Memory B cell (primary cell): ENCODE data around the gene BUB1.
A peak's percentile ranks its signal among the peaks of the same experiment; 100 is the strongest.
"Not testable (repeated sequence)": the region's sequence is repeated elsewhere in the genome, so short reads cannot be mapped to it uniquely, and the experiment has no call there.

Source experiments
- ATAC-seq: fragments of 150-1000 bp; cut with Tn5 transposase; 2 replicates; pipeline ENCODE4 v1.10.0; 2021; ENCODE audit warnings: low read depth, mild to moderate bottlenecking, moderate library complexity
- DNase-seq, 2 donors: peaks; one replicate each; pipeline ENCODE4 v3.0.0; 2022; ENCODE audit warnings: low spot score in 2 of 2
- H3K27ac Mint-ChIP-seq: one replicate; pipeline ENCODE4 v1.8.0; 2022; ENCODE audit warnings: mild to moderate bottlenecking, moderate library complexity, mixed read lengths
- H3K27me3 Mint-ChIP-seq: one replicate; pipeline ENCODE4 v1.8.0; 2022; ENCODE audit warnings: mixed read lengths
- H3K36me3 Mint-ChIP-seq: one replicate; pipeline ENCODE4 v1.8.0; 2022; ENCODE audit warnings: mild to moderate bottlenecking, mixed read lengths
- H3K4me1 Mint-ChIP-seq: one replicate; pipeline ENCODE4 v1.8.0; 2022; ENCODE audit warnings: mixed read lengths
- H3K4me3 Mint-ChIP-seq: one replicate; pipeline ENCODE4 v1.8.0; 2022; ENCODE audit warnings: mild to moderate bottlenecking, moderate library complexity, mixed read lengths
- H3K9me3 Mint-ChIP-seq: one replicate; pipeline ENCODE4 v1.8.0; 2022; ENCODE audit warnings: mixed read lengths

Gene BUB1

DNA sequence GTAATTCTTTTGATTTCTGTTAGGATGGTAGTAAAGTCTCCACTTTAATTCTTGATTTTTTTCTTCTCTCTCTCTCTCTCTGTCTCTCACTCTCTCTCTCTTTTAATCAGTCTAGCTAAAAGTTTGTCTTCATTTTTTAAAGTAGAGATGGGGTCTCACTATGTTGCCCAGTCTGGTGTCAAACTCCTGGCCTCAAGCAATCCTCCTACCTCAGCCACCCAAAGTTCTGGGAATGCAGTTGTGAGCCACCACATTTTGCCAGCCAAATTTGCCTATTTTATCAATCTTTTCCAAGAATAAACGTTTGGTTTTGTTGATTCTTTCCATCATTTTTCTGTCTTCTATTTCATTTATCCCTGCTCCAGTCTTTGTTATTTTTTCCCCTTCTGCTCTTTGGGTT lies 30.6 kb upstream of the BUB1 start:
- no peaks in the 10 kb centered on the region for H3K36me3 Mint-ChIP-seq
- H3K27me3 Mint-ChIP-seq, result peaks cover 14% of the 10 kb centered on the region

DNA sequence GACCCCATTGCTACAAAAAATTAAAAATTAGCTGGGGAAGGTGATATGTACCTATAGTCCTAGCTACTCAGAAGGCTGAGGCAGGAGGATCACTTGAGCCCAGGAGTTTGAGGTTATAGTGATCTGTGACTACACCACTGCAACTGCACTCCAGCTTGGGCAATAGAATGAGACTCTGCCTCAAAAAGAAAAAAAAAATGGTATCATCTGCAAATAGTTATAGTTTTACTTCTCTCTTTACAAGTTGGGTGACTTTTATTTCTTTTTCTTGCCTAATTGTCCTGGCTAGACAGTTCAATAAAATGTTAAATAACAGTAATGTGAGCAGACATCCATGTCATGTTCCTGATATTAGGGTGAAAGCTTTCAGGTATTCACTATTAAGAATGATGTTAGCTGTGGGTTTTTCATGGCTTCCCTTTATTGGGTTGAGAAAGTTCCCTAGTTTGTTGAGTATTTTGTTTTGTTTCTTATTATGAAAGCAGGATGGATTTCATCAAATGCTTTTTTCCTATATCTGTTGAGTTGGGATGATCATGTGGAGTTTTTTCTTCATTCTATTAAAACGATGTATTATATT lies 29.6 kb upstream of the BUB1 start:
- Mint-ChIP-seq H3K27me3 (peaks cover 9% of the 10 kb centered on the region), H3K27ac (no peak overlapping the region), H3K36me3 (no peaks in the 10 kb centered on the region), H3K9me3 (no peaks in the 10 kb centered on the region), H3K4me1 (no peaks in the 10 kb centered on the region), H3K4me3 (no peak overlapping the region)
- no peak for ATAC-seq
- DNase-seq, result no peak

More for the DNA sequence above, 30.6 kb upstream of the BUB1 start:
- Mint-ChIP-seq H3K4me1 (no peaks in the 10 kb centered on the region), H3K4me3 (no peak overlapping the region), H3K27ac (peak overlapping the region; percentile 1), H3K9me3 (peaks cover 1% of the 10 kb centered on the region)
- no peak for ATAC-seq
- no peak for DNase-seq

DNA sequence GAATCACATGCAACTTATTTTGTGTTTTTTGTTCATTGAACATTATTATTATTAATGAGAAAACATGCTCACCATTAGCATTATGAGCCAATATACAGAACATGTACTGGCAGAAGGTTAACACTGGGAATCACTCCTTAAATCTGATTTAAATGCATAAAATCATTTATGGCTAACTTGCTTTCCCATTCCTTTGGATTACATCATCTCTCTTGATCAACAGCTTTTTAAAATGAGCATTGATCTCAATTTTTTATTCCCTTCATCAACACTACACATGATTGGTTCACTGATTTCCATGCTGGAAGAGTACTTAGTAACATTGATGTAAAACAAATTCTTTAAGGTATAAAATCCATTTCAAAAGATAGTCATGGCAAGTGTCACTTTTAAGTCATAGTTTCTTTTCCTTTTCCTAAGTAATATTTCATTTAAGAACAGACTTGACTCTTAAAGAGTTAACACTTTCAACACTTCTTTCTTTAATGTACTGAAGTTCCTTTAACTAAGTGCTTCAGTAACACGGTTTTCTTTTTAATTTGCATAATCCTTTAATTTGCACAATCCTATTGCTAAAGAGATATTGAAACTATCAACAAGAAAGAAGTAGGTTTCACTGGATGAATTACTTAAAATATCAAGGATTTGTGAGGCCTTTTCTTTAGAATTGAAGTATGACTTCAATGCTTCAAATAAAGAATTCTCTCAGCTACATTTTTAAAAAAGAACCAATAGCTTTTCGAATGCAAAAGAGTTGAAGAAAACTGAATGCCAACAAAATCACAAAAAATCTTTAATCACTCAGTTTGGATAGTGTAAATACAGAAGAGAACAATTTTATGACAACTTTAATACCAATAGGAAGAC lies 24.9 kb upstream of the BUB1 start:
- Mint-ChIP-seq H3K4me3 (no peak overlapping the region), H3K4me1 (no peaks in the 10 kb centered on the region), H3K27me3 (peaks cover 3% of the 10 kb centered on the region), H3K36me3 (no peaks in the 10 kb centered on the region), H3K9me3 (no peaks in the 10 kb centered on the region), H3K27ac (no peak overlapping the region)
- ATAC-seq (no peak), DNase-seq (no peak)

DNA sequence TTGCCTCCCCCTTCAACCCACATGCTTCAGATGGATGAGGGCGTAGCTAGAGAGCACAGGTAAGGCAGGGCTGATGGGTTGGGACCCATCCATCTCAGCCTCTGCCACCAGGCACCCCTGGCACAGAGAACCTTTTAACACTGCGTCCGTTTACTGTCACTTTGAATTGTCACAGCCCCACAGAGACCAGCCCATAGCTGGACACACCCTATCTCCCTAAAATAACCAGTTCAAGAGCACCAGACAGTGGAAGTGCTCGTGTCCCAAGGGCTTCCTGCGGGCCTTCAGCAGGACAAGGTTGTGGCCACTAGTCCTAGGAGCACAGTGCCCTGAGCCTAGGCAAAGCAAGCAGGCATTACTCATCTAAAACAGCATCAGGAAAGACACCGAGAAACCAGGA lies 20.4 kb upstream of the BUB1 start:
- H3K4me1 Mint-ChIP-seq, DNase-seq, ATAC-seq, H3K36me3 Mint-ChIP-seq, H3K4me3 Mint-ChIP-seq, H3K27ac Mint-ChIP-seq, H3K9me3 Mint-ChIP-seq, H3K27me3 Mint-ChIP-seq: not testable (repeated sequence)

DNA sequence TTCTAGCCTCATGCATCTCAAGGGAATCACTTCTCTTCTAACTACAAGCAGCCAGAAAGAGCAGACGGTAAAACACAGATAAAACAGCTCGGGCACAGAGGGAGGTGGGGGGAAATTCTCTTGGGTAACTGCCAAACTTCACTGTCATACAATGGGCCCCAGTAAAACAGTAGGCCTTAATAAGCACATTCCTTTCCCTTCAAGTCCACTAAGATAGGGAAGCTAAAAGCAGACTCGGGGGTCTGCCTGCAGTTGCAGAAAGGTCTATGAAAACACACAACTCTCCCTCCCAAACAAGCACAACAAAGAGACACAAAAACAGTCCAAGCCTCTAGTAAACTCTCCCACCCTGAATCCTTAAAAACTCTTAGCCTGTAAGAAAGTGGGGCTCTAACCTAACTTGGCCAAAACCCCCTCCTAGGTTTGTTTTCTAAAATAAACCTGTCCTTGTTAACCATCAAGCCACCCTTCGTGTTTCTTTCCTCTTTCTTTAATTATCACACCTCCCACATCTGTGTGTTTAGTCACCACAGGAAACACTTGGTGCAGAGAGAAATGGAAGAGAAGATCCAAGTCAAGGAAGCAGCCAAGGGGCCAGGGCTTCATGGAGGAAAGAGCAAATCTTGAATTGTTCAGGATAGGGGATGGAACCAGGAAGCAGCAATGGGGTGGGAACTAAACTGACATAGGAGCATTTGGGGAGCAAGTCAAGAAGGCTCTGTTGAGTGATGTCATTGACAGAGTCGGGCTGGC lies 17.5 kb upstream of the BUB1 start:
- H3K27me3 Mint-ChIP-seq, result peaks cover 14% of the 10 kb centered on the region
- not testable (repeated sequence) for H3K9me3 Mint-ChIP-seq, H3K27ac Mint-ChIP-seq, ATAC-seq, H3K4me3 Mint-ChIP-seq, H3K4me1 Mint-ChIP-seq, H3K36me3 Mint-ChIP-seq, DNase-seq

DNA sequence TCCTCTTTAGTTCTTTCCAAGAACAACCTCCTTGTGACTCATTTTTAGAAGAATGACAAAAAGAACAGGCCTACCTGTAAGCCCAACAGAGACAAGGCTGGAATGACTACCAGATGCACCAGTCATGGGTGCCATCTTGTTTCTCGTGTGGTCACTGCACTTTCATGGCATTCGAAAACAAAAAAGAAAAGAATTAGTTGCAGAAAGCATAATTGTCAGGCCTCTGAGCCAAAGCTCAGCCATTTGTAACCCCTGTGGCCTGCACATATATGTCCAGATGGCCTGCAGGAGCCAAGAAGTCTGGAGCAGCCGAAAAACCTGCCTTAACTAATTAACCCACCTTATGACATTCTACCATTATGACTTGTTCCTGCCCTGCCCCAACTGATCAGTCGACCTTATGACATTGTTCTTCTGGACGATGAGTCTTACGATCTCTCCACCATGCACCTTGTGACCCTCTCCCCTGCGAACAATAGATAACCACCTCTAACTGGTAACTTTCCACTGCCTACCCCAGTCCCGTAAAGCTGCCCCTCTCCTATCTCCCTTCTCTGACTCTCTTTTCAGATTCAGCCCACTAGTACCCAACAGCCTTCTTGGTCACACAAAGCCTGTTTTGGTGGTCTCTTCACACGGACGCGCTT lies 13.9 kb upstream of the BUB1 start:
- ATAC-seq, result no peak
- H3K4me1 Mint-ChIP-seq, result peaks cover 2% of the 10 kb centered on the region
- no peak for DNase-seq
- peaks cover 5% of the 10 kb centered on the region for H3K9me3 Mint-ChIP-seq
- peaks cover 2% of the 10 kb centered on the region for H3K36me3 Mint-ChIP-seq
- H3K27me3 Mint-ChIP-seq, result peaks cover 16% of the 10 kb centered on the region
- H3K27ac Mint-ChIP-seq, result no peak overlapping the region
- H3K4me3 Mint-ChIP-seq, result no peak overlapping the region

DNA sequence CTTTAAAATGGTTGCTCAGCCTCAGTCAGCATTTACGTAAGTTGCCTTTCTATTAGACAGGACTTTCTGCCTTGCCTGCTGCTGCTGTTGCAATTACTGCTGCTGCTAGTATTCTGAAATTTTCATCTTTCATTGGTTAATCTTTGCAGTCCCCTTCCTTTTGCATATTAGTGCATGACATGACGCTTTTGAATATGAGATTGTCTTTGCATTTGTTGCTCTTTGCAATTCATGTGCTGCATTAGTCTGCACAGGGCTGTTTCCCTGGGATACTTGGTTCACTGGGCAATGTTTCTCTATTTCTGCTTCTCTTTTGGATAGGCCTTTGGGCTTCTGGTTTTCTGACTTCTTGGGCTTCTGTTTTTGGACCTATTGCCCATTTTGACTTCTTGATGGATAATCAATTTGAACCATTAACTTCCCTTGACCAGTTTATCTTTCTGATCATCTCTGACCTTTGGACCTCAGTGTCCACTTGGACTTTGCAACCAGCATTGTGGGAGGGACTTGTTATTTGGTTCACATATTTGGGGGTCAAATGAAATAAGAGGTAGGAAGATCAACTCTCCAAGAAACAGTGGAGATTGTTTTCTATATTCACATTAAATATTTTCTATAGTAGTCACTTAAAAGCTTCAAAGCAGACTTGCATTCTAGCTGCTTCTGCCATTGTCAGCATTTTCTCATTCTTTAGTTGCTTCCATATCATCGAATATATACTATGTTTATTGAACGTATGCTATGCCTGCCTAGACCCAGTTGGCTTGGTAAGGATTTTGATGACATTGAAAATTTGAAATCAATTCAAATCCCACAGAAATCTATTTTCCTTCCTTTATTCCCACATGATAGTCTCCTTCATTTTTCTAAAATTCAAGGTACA lies 12.5 kb upstream of the BUB1 start:
- DNase-seq (no peak), ATAC-seq (no peak)
- H3K4me1 Mint-ChIP-seq, result peaks cover 2% of the 10 kb centered on the region
- H3K27ac Mint-ChIP-seq, result no peak overlapping the region
- H3K4me3 Mint-ChIP-seq, result no peak overlapping the region
- peaks cover 17% of the 10 kb centered on the region for H3K27me3 Mint-ChIP-seq
- peaks cover 5% of the 10 kb centered on the region for H3K9me3 Mint-ChIP-seq
- H3K36me3 Mint-ChIP-seq, result peaks cover 2% of the 10 kb centered on the region

DNA sequence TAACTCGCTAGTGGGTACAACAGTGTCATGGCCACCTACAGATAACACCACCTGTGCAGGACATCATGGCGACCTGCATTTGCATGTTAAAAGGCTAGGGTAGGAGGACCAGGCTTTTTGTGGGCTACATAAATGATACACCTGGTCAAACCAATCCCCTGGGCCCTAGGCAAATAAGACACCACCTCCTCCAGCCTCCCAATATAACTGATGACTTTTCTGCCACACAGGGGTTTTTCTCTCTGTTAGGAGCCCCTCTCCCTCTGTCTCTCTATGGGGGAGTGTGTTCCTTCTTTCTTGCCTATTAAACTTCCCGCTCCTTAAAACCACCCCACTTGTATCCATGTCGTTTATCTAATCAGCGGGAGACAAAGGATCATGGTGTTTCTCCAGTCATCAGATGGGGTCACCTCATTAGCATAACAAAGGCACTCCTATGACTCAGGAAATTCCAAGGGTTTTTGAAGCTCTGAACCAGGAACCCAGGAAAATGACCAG lies 10.8 kb upstream of the BUB1 start:
- DNase-seq (no peak), ATAC-seq (no peak)
- Mint-ChIP-seq H3K9me3 (peaks cover 5% of the 10 kb centered on the region), H3K27me3 (peaks cover 13% of the 10 kb centered on the region), H3K36me3 (peaks cover 2% of the 10 kb centered on the region), H3K4me1 (no peaks in the 10 kb centered on the region), H3K27ac (no peak overlapping the region), H3K4me3 (no peak overlapping the region)

DNA sequence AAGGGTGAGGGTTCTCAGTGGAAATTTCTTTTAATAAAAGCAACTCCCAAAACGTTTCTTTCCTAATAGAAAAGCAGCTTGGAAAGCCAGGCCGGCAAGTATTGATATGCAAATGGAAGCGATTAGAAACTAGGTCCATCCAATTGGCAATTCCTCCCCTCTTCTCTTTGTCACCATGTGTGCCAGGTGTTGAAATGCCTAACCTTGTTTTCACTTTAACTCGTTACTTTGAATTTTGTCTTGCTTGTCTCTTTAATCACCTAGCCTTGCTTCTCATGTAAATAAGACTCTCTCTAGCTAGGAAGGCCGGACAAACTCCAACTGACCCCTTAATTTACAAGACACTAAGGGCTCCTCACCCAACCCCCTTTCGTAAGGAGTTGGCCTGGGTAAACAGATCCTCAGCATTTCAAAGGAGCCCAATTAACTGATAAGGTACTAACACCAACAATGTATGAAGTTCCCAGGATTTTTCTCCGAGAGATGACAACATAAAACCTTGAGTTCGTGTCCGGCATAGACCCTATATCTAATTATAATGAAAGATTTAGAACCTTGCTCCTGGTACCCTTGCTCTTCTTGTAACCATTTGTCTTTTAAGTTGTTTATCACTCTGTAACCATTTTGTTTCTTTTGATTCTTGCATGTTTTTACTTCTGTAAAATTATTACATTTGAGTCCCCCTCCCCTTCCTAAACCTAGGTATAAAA lies 10.1 kb upstream of the BUB1 start:
- H3K27me3 Mint-ChIP-seq, result peaks cover 11% of the 10 kb centered on the region
- not testable (repeated sequence) for H3K4me3 Mint-ChIP-seq, DNase-seq, H3K27ac Mint-ChIP-seq, H3K4me1 Mint-ChIP-seq, H3K9me3 Mint-ChIP-seq, ATAC-seq, H3K36me3 Mint-ChIP-seq

DNA sequence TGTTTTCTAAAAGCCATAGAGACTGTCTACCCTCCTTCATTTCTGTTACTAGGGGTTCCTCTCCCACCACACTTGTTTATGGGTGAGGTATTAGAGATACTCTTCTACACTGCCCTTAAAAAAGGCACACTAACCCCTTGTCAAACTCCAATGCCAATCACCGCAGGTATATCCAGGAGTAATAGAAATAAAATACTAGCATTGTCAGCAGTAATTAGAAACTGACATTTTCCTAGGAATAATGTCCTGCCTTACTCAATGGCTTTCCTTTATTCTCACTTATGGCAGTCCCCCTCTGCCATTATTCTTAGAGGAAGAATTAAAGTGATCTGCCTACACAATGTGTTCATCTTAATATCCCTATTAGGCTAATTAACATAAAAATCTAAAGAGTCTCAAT lies 5.0 kb upstream of the BUB1 start:
- Mint-ChIP-seq H3K9me3 (no peaks in the 10 kb centered on the region), H3K4me1 (no peaks in the 10 kb centered on the region), H3K27me3 (peaks cover 2% of the 10 kb centered on the region), H3K36me3 (no peaks in the 10 kb centered on the region), H3K4me3 (no peak overlapping the region), H3K27ac (no peak overlapping the region)
- ATAC-seq (no peak), DNase-seq (no peak)

DNA sequence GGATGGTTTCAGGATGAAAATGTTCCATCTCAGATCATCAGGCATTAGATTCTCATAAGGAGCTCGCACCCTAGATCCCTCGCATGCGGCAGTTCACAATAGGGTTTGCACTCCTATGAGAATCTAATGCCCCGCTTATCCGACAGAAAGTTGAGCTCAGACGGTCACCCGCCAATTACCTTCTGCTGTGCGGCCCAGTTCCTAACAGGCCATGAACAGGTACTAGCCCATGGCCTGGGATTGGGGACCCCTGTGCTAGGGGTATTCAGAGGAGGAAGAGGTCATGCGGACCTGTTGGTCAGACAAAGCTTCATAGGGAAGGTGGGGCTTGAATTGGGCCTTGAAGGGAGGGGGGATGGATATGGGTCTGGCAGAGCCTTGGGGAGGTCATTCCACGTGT lies 4.4 kb upstream of the BUB1 start:
- Mint-ChIP-seq H3K27ac (no peak overlapping the region), H3K36me3 (no peaks in the 10 kb centered on the region), H3K9me3 (no peaks in the 10 kb centered on the region), H3K4me1 (no peaks in the 10 kb centered on the region), H3K27me3 (peaks cover 2% of the 10 kb centered on the region), H3K4me3 (no peak overlapping the region)
- ATAC-seq (no peak), DNase-seq (no peak)

DNA sequence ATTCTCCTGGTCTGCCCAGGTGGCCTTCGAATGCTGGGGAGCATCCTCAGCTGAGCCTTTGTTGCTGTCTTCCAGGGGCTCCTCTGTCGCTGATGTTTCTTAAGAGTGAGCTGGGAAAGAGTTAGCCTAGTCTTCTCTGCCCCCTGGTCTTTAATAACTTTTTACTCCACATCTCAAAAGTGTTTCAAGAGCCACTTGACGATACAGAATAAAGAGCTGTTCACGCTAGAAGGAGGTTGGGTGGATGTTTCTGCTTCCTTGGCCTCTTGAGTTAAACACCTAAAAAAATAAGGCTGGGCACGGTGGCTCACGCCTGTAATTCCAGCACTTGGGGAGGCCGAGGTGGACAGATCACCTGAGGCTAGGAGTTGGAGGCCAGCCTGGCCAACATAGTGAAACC lies 2.8 kb upstream of the BUB1 start:
- H3K36me3 Mint-ChIP-seq, result no peaks in the 10 kb centered on the region

DNA sequence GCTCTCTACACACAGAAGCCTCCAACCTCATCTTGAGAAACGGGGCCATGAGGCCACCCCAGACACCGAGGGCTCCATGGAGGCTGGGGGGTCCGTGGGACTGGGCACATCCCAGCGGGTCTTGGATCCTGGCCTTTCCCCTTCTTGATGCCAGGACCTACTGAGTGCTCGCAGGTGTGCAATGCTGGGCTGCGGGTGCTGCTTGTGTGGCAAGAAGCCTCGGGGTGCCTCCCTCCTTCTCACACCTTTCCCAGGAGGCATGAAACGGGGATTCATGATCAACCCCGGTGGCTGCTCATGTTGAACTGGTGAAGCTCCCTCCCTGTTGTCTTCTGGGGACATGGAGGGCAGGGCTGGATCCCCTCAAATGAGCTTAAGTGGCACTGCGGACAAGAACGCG lies 2.0 kb upstream of the BUB1 start:
- ATAC-seq, result no peak
- Mint-ChIP-seq H3K9me3 (no peaks in the 10 kb centered on the region), H3K36me3 (no peaks in the 10 kb centered on the region), H3K4me1 (peaks cover 7% of the 10 kb centered on the region), H3K27ac (no peak overlapping the region), H3K27me3 (no peaks in the 10 kb centered on the region), H3K4me3 (peak overlapping the region; percentile 37)
- DNase-seq, result no peak

More for the DNA sequence above, 2.8 kb upstream of the BUB1 start:
- H3K9me3 Mint-ChIP-seq, result no peaks in the 10 kb centered on the region
- DNase-seq (no peak), ATAC-seq (no peak)
- no peak overlapping the region for H3K4me3 Mint-ChIP-seq
- H3K27me3 Mint-ChIP-seq, result peaks cover 2% of the 10 kb centered on the region
- H3K27ac Mint-ChIP-seq, result no peak overlapping the region
- peaks cover 2% of the 10 kb centered on the region for H3K4me1 Mint-ChIP-seq
